T-cell (primary cell): Measurements from ENCODE around the gene SOX15. TPM values are rescaled to one million over a fixed set of nuclear protein-coding genes. Genes with fewer than 3 reads are reported as not detected.
A peak's percentile ranks its signal among the peaks of the same experiment; 100 is the strongest.

Experiments
- ATAC-seq, 4 experiments: fragments of 200-7000 bp in 3 of 4; fragments of 150-1000 bp in 1 of 4; cut with Tn5 transposase; replicated peaks in 1 of 4; 1 replicate in 3 of 4; 2 replicates in 1 of 4; pipeline ENCODE4 v1.10.0; 2021; ENCODE audit warnings: moderate library complexity in 3 of 4, mild to moderate bottlenecking in 2 of 4, moderate number of reproducible peaks in 1 of 4
- CTCF ChIA-PET, 2 donors: fragments of 300-600 bp; sonication (Branson Sonifier 250); formaldehyde crosslinking; loops; one replicate each; lab custom pipeline; 2022; ENCODE audit warnings: antibody characterized with exemption in 2 of 2; lab: Charles Lee
- POLR2A ChIA-PET, 2 donors: fragments of 300-600 bp; sonication (Branson Sonifier 250); formaldehyde crosslinking; loops; one replicate each; lab custom pipeline; 2022; ENCODE audit warnings: antibody characterized with exemption in 2 of 2; lab: Charles Lee
- DNase-seq, 35 experiments: peaks; one replicate each; pipeline versions ENCODE4 v3.0.0 to v3.0.0-alpha.2; 2013 to 2023
- H3K27ac ChIP-seq: one replicate; pipeline ENCODE4 v1.5.1; 2013; ENCODE audit warnings: low read length
- H3K27me3 ChIP-seq, 2 experiments: replicated peaks in 1 of 2; 1 replicate in 1 of 2; 2 replicates in 1 of 2; pipeline versions ENCODE4 v1.6.1 to v1.7.0; 2013; ENCODE audit warnings: low read length in 1 of 2, mixed read lengths in 1 of 2; ENCODE audit not compliant: control insufficient read depth in 2 of 2, insufficient read depth in 2 of 2; ENCODE audit errors: extremely low read depth in 1 of 2
- H3K36me3 ChIP-seq, 2 donors: 1 replicate in 1 of 2; 2 replicates in 1 of 2; pipeline versions ENCODE4 v1.6.1 to v1.7.0; 2013; ENCODE audit warnings: low read length in 1 of 2; ENCODE audit not compliant: control insufficient read depth in 2 of 2, insufficient read depth in 1 of 2; ENCODE audit errors: extremely low read depth in 1 of 2
- H3K4me1 ChIP-seq, 2 experiments: 1 replicate in 1 of 2; 2 replicates in 1 of 2; pipeline versions ENCODE4 v1.6.1 to v1.7.0; 2013; ENCODE audit warnings: low read length in 2 of 2, mixed read lengths in 1 of 2; ENCODE audit not compliant: insufficient read depth in 2 of 2, control insufficient read depth in 1 of 2; ENCODE audit errors: extremely low read depth in 1 of 2
- H3K4me3 ChIP-seq, 2 donors: 1 replicate in 1 of 2; 2 replicates in 1 of 2; pipeline versions ENCODE4 v1.5.1 to v1.7.0; 2013; ENCODE audit warnings: mild to moderate bottlenecking in 2 of 2, low read length in 1 of 2, moderate library complexity in 1 of 2; ENCODE audit not compliant: control insufficient read depth in 1 of 2; ENCODE audit errors: extremely low read depth in 1 of 2
- H3K9me3 ChIP-seq: 2 replicates; pipeline ENCODE4 v1.7.0; 2013
- H3K27ac Mint-ChIP-seq, 2 donors: one replicate each; pipeline ENCODE4 v1.8.0; 2020 to 2021; ENCODE audit warnings: mild to moderate bottlenecking in 2 of 2, mixed read lengths in 2 of 2
- H3K27me3 Mint-ChIP-seq, 2 donors: one replicate each; pipeline ENCODE4 v1.8.0; 2021 to 2022; ENCODE audit warnings: mixed read lengths in 2 of 2
- H3K36me3 Mint-ChIP-seq: one replicate; pipeline ENCODE4 v1.8.0; 2021; ENCODE audit warnings: mixed read lengths
- H3K4me1 Mint-ChIP-seq, 3 donors: one replicate each; pipeline ENCODE4 v1.8.0; 2020 to 2022; ENCODE audit warnings: mixed read lengths in 3 of 3, mild to moderate bottlenecking in 1 of 3
- H3K4me3 Mint-ChIP-seq, 3 donors: one replicate each; pipeline ENCODE4 v1.8.0; 2020 to 2022; ENCODE audit warnings: mild to moderate bottlenecking in 3 of 3, mixed read lengths in 3 of 3, moderate library complexity in 3 of 3
- H3K9me3 Mint-ChIP-seq, 3 donors: one replicate each; pipeline ENCODE4 v1.8.0; 2020 to 2022; ENCODE audit warnings: mixed read lengths in 3 of 3
- WGBS: methylation state at CpG from one replicate; pipeline ENCODE4 v1.1.5; 2013; ENCODE audit warnings: missing lambda C conversion rate; ENCODE audit not compliant: insufficient coverage; 5-methylcytosine and 5-hydroxymethylcytosine counted together
- total RNA-seq, 35 experiments: library from RNA in 6 of 35; stranded (reverse) in 6 of 35; fragments of 120-200 nt in 1 of 35; gene quantifications; one replicate each; pipeline versions ENCODE4 v1.2.1 to v1.2.4 and lab custom pipeline; 2013 to 2026

Gene SOX15
- total RNA-seq, 5 donors from 2014 or later (not counting 1 experiment from before 2014, with no cell fraction given) = 0.70 to 1.2 (median 1.1) TPM; not detected in 2

DNA sequence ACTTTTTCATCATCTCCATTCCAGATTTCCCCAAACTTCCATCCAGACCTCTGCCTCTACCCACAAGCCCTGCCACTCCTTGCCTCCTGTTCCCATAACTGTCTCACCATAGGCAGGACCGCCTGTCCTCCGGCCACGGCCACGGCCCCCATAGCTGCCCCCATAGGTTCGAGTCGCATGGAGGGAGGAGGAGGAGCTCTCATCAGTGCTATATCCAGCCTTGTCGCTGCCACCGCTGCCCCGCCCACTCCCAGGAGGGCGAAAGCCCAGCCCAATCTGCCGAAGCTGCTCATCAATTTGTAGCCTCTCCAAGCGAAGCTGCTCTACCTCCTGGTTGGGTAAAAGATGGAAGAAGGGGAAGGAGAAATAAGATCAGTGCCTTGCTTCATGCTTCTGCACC lies 3.4 kb upstream of the SOX15 start:
- WGBS = no CpG with 5 or more reads among the region's 12 CpGs
- no peak overlapping the region for H3K27ac Mint-ChIP-seq
- CTCF ChIA-PET = no interaction called here

GRCh38 chr17:7592422-7593021 lies 2.6 kb upstream of the SOX15 start:
- no peak overlapping the region for H3K27ac Mint-ChIP-seq
- Histone ChIP-seq H3K9me3 (no peaks in the 10 kb centered on the region), H3K27me3 (no peaks in the 10 kb centered on the region), H3K4me1 (peaks cover 0 to 10% of the 10 kb centered on the region in 2 experiments), H3K4me3 (no peak overlapping the region), H3K27ac (no peak overlapping the region), H3K36me3 (peaks cover 15 to 76% of the 10 kb centered on the region in 2 donors)
- DNase-seq (no peak), ATAC-seq (no peak)
- WGBS = 94% methylated on average over 9 of the region's 23 CpGs
- H3K4me1 Mint-ChIP-seq = no peaks in the 10 kb centered on the region
- no peak overlapping the region for H3K4me3 Mint-ChIP-seq
- ChIA-PET POLR2A (interaction anchor here in 1 of 2 donors (0.7 kb wide), 1 partner anchor 268 kb away, joined by 4 read pairs; no protein-coding TSS in a partner anchor), CTCF (no interaction called here)
- peaks cover 54% of the 10 kb centered on the region for H3K36me3 Mint-ChIP-seq
- no peaks in the 10 kb centered on the region for H3K9me3 Mint-ChIP-seq
- no peaks in the 10 kb centered on the region for H3K27me3 Mint-ChIP-seq

More for the DNA sequence above, 3.4 kb upstream of the SOX15 start:
- peaks cover 50% of the 10 kb centered on the region for H3K36me3 Mint-ChIP-seq
- H3K9me3 Mint-ChIP-seq = no peaks in the 10 kb centered on the region
- H3K36me3 ChIP-seq = peaks cover 12 to 73% of the 10 kb centered on the region in 2 donors
- ATAC-seq (no peak), DNase-seq (no peak)
- H3K27ac ChIP-seq = no peak overlapping the region
- H3K27me3 ChIP-seq = no peaks in the 10 kb centered on the region
- H3K4me3 Mint-ChIP-seq = no peak overlapping the region
- no peaks in the 10 kb centered on the region for H3K27me3 Mint-ChIP-seq
- POLR2A ChIA-PET = interaction anchor here in 1 of 2 donors (0.7 kb wide), 1 partner anchor 269 kb away, joined by 4 read pairs; no protein-coding TSS in a partner anchor
- no peaks in the 10 kb centered on the region for H3K9me3 ChIP-seq
- peaks cover 0 to 10% of the 10 kb centered on the region in 2 experiments for H3K4me1 ChIP-seq
- no peak overlapping the region for H3K4me3 ChIP-seq
- no peaks in the 10 kb centered on the region for H3K4me1 Mint-ChIP-seq

DNA sequence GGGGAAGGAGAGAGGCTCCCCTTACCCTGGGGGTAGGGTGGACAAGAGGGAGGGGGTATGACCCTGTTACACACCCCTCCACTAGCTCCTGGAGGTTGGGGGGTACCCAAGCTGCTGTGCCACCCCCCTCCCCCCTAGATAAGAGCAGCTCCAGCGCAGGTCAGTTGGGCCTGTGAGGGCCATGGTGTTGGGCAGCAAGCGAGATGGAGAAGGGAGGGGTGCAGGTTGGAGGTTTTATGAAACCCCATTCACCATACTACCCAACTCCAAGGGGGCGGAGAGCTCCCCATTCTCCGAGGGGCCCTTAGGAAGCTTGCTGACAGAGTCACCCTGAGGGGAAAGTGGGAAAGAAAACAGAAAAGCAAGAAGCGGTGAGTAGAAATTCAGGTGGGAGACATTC lies 1.7 kb upstream of the SOX15 start:
- WGBS = no CpG with 5 or more reads among the region's 5 CpGs
- ChIA-PET CTCF (interaction anchor here in 1 of 2 donors (0.6 kb wide), 1 partner anchor 234 kb away, joined by 4 read pairs; no protein-coding TSS in a partner anchor), POLR2A (no interaction called here)
- no peak overlapping the region for H3K4me3 Mint-ChIP-seq
- Histone ChIP-seq H3K36me3 (peaks cover 16 to 80% of the 10 kb centered on the region in 2 donors), H3K27me3 (no peaks in the 10 kb centered on the region), H3K9me3 (no peaks in the 10 kb centered on the region), H3K4me1 (peaks cover 0 to 10% of the 10 kb centered on the region in 2 experiments), H3K4me3 (no peak overlapping the region), H3K27ac (no peak overlapping the region)
- no peaks in the 10 kb centered on the region for H3K27me3 Mint-ChIP-seq
- DNase-seq (no peak), ATAC-seq (no peak)
- H3K4me1 Mint-ChIP-seq = no peaks in the 10 kb centered on the region
- H3K36me3 Mint-ChIP-seq = peaks cover 48% of the 10 kb centered on the region
- no peaks in the 10 kb centered on the region for H3K9me3 Mint-ChIP-seq
- no peak overlapping the region for H3K27ac Mint-ChIP-seq

DNA sequence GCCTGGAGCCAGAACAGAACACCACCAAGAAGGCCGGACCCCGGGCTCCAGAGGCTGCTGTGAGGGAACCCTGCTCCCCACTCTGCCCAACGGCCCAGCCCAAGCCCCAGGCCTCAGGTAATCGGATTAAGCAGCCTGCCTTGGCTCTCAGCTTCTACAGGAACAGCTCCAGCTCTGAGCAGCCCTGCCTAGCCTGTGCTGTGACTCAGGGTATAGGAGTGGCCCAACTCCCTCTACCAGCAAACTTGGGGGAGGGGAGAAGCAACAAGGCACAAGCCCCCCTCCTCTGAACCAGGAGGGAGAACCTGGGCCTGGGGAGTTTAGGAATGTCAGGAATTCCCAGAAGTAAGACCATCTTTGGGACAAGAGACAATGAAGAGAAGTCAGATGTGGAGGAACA lies 849 bp upstream of the SOX15 start:
- H3K9me3 Mint-ChIP-seq = no peaks in the 10 kb centered on the region
- H3K4me1 ChIP-seq = peaks cover 0 to 13% of the 10 kb centered on the region in 2 experiments
- no peak overlapping the region for H3K27ac Mint-ChIP-seq
- no peaks in the 10 kb centered on the region for H3K27me3 ChIP-seq
- H3K4me3 Mint-ChIP-seq = no peak overlapping the region
- WGBS = 93% methylated on average over 4 of the region's 4 CpGs
- H3K9me3 ChIP-seq = no peaks in the 10 kb centered on the region
- peaks cover under 1 to 2% (median 1%) of the 10 kb centered on the region in 3 donors for H3K4me1 Mint-ChIP-seq
- H3K27me3 Mint-ChIP-seq = no peaks in the 10 kb centered on the region
- H3K4me3 ChIP-seq = no peak overlapping the region
- H3K36me3 ChIP-seq = peaks cover 13 to 79% of the 10 kb centered on the region in 2 donors
- POLR2A ChIA-PET = no interaction called here
- peaks cover 44% of the 10 kb centered on the region for H3K36me3 Mint-ChIP-seq
- ATAC-seq = no peak
- H3K27ac ChIP-seq = no peak overlapping the region
- DNase-seq = no peak
- CTCF ChIA-PET = interaction anchor here in 1 of 2 donors (0.6 kb wide), 1 partner anchor 75 kb away, joined by 3 read pairs; no protein-coding TSS in a partner anchor

- Histone ChIP-seq H3K27ac (no peak overlapping the region), H3K27me3 (no peaks in the 10 kb centered on the region), H3K4me1 (peaks cover 6 to 27% of the 10 kb centered on the region in 2 experiments), H3K9me3 (no peaks in the 10 kb centered on the region), H3K4me3 (no peak overlapping the region), H3K36me3 (peaks cover 9 to 66% of the 10 kb centered on the region in 2 donors)
- 60% methylated on average over 56 of the region's 56 CpGs for WGBS
- Mint-ChIP-seq H3K4me3 (no peak overlapping the region), H3K36me3 (peaks cover 34% of the 10 kb centered on the region), H3K4me1 (peaks cover 8 to 16% (median 12%) of the 10 kb centered on the region in 3 donors), H3K27ac (no peak overlapping the region), H3K27me3 (no peaks in the 10 kb centered on the region), H3K9me3 (no peaks in the 10 kb centered on the region)
- peak in 34 of 35 experiments; percentile 35 to 82 (median 60) for DNase-seq
- POLR2A ChIA-PET = interaction anchor here (0.6 to 1.2 kb wide), 4 partner anchors 98 to 351 kb away, joined by 3 to 4 read pairs (median 3); no protein-coding TSS in a partner anchor
- ATAC-seq = peak; percentile 76 to 84 (median 76)
- CTCF ChIA-PET = interaction anchor here (0.6 to 1.5 kb wide), 9 partner anchors 74 to 234 kb away, joined by 3 to 6 read pairs (median 4); partner anchors contain the start of gene TP53 (in 1 of the 2)
Measured at GRCh38 chr17:7589204-7589868, 558 bp downstream of the SOX15 start.

- Mint-ChIP-seq H3K4me3 (no peak overlapping the region), H3K9me3 (no peaks in the 10 kb centered on the region), H3K4me1 (peaks cover 13 to 23% (median 18%) of the 10 kb centered on the region in 3 donors), H3K36me3 (peaks cover 28% of the 10 kb centered on the region), H3K27ac (no peak overlapping the region), H3K27me3 (no peaks in the 10 kb centered on the region)
- no peaks in the 10 kb centered on the region for H3K27me3 ChIP-seq
- peak in 1 of 4 experiments; percentile 7 for ATAC-seq
- H3K27ac ChIP-seq = no peak overlapping the region
- H3K36me3 ChIP-seq = peaks cover 9 to 59% of the 10 kb centered on the region in 2 donors
- CTCF ChIA-PET = interaction anchor here (0.8 to 1.5 kb wide), 9 partner anchors 28 to 233 kb away, joined by 3 to 6 read pairs (median 4); partner anchors contain the start of gene TP53 (in 1 of the 2)
- POLR2A ChIA-PET = interaction anchor here in 1 of 2 donors (0.6 kb wide), 2 partner anchors 101 to 314 kb away, joined by 3 read pairs; no protein-coding TSS in a partner anchor
- DNase-seq = no peak
- no peaks in the 10 kb centered on the region for H3K9me3 ChIP-seq
- peaks cover 9 to 29% of the 10 kb centered on the region in 2 experiments for H3K4me1 ChIP-seq
- whole genome bisulfite sequencing = 94% methylated on average over 26 of the region's 30 CpGs
- no peak overlapping the region for H3K4me3 ChIP-seq
Measured at GRCh38 chr17:7588553-7589203, 1.2 kb downstream of the SOX15 start.
